Ureter (tissue), 1 donor: ENCODE measurements around the gene SNCA. TPM values are rescaled to one million over a fixed set of nuclear protein-coding genes. Genes with fewer than 3 reads are reported as not detected.

Source experiments
- DNase-seq: peaks from one replicate; pipeline ENCODE4 v3.0.0-alpha.2; 2020; ENCODE audit warnings: low spot score
- total RNA-seq: library from RNA; stranded (reverse); gene quantifications from one replicate; pipeline ENCODE4 v1.2.4, GENCODE V29; 2023
- donor health status: DM: yes; HTN: yes; CAD: no.

Gene SNCA
- total RNA-seq, 1 donor from 2014 or later: 5.3 TPM

DNA sequence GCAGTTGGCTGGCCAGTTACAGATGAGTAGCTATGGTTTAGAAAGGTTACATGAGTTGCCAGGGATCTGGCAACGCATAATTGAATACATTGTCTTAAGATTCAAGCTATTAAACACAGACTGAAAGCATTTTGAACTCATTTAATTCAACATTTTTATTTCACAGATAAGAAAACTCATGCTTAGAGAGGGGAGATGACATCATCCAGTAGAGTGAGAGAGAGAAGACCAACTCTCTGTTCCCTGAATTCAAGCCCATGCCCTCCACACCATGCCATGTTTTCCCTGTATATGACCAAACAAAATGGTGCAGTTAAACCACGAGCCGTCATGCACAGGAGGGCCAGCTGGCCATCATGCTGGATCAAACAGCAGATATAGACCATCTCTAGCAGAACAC, 22.6 kb downstream of the SNCA start:
- DNase-seq: no peak

GRCh38 chr4:89813197-89813596, 23.8 kb downstream of the SNCA start:
- no peak for DNase-seq

DNA sequence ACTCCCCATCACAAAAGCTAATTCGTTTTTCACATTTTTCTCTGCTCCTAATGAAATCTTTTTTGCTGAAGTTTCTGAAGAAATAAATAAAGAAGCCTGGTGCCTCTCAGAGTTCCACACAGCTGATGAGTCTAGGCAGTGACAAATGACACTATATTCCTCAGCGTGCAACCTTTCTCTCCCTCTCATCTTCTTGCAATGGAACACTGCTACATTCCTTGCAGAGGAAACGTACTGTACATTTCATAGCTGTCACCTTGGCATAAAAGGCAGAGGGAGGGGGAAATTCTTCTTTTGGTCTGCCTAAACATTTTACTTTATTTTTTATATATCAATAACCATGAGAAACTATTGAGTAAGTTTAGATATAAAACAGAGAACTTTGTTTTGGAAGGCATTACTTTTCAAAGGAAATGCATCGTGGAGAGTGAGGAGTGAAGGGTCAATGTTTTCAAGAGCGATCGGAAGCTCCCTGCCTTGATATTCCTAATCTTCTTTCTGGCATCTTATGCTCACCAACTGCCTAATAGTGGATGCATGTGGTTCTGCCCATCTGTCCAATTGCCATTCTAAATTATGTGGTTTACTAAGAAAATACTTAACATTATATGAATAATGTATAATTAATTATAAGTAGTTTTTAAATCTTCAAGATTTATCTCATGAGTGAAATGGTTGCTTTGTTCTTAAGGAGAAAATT, 29.4 kb downstream of the SNCA start:
- DNase-seq: no peak

DNA sequence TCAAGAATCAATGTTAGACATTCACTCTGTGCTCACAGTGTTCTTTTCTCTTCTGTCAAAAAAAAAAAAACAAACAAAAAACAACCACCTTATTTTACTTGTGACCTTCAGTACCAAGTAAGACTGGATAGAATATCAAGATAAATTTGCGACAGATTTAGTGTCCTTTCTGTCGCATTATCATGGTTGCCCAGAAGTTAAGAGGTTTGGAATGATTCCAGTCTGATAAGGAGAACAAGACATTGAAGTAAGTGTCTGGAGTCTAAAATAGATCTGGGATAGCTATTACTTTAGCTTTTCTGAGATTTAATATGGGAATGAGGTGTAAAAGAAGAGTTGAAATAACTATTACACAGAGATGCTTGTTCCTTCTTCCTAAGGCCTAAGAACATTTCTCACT, 31.7 kb downstream of the SNCA start:
- no peak for DNase-seq

DNA sequence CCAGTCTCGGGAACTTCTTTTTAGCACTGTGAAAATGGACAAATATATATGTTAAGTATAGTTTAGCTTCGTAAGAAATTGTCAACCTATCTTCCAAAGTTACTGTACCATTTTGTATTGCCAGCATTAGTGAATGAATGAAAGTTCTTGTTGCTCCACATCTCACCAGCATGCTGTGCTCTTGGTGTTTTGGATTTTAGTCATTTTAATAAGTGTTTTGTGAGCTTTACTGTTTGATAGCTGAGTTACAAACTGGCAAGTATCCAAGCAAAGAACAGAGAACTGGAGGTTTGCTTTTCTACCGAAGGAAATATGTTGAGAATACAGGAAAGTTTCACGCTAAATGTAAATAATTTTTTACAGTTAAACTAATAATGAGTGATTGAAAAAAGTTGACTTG, 33.0 kb downstream of the SNCA start:
- no peak for DNase-seq

GRCh38 chr4:89803036-89803435, 33.9 kb downstream of the SNCA start:
- no peak for DNase-seq

- DNase-seq: no peak
Measured at GRCh38 chr4:89800527-89801103, 36.3 kb downstream of the SNCA start.

- no peak for DNase-seq
Measured at GRCh38 chr4:89800012-89800516, 36.9 kb downstream of the SNCA start.

- DNase-seq: no peak
Measured at GRCh38 chr4:89799071-89799470, 37.9 kb downstream of the SNCA start.

DNA sequence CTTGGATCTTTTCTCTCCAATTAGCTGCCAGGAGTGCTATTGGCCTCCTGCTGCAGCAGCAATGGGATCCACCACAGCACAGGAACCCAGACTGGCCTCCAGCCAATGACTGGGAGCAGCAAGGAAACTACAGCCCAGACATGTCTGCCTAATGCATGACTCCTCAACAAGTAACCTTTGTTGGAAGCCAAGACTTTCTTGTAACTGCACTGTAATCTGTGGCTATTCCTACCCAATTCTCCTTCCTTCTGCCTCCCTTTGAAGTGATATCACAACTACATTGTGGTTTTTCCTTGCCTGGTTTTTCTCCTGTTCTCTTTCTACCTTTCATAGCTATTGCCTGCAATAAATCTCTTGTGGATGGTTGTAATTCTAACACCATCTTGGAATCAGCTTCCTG, 39.8 kb downstream of the SNCA start:
- no peak for DNase-seq

GRCh38 chr4:89788206-89789072, 48.5 kb downstream of the SNCA start:
- no peak for DNase-seq

- no peak for DNase-seq
Measured at GRCh38 chr4:89784686-89785231, 52.2 kb downstream of the SNCA start.

GRCh38 chr4:89781321-89781720, 55.6 kb downstream of the SNCA start:
- DNase-seq: no peak

DNA sequence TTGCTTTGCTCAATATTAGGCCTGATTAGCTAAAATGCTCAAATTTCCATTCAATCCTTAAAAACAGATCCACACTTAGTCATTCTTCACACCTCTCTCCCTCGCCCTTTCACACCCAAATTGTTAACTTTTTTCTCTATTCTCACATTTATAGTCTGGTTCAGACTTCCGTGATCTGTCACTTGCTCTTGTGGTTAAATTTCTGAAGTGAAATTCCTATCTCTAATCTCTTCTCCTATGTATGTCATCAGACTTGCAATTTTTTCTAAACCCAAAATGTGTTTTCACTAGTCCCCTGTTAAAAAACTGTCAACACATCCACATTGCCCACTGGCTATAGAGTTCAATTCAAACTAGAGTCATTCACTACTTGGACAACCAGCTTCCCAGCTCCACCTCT, 63.2 kb downstream of the SNCA start:
- DNase-seq: no peak

DNA sequence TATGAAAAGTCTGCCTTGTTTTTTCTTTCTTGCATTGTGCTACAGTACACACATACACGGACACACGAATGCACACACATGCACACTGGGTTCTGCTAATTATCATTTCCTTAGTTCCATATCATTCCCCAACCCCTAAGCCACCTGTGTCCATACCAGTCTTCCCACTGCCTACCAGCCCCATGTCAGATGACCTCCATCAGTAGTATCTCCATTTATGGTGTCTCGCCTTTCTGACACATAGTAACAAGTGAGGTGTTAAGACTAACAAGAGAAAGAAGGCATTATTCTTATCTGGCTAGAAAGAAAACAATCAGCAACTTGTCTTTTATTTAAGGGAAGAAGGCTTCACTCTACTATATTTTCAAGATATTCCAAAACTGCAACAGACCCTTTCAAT, 67.1 kb downstream of the SNCA start:
- DNase-seq: no peak

DNA sequence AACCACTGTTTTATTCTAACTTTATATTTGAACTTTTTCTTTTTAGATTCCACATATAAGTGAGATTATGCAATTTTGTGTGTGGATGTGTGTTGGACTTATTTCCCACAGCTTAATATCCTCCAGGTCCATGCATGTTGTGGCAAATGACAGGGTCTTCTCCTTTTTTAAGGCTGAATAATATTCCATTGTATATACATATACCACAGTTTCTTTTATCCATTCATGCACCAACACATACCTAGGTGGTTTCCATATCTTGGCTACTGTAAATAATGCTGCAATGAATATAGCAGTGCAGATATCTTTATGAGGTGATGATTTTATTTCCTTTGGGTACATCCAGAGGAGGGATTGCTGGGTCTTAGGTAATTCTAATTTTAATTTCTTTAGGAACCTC, 69.0 kb downstream of the SNCA start:
- DNase-seq: no peak

- no peak for DNase-seq
Measured at GRCh38 chr4:89765966-89766365, 71.0 kb downstream of the SNCA start.

DNA sequence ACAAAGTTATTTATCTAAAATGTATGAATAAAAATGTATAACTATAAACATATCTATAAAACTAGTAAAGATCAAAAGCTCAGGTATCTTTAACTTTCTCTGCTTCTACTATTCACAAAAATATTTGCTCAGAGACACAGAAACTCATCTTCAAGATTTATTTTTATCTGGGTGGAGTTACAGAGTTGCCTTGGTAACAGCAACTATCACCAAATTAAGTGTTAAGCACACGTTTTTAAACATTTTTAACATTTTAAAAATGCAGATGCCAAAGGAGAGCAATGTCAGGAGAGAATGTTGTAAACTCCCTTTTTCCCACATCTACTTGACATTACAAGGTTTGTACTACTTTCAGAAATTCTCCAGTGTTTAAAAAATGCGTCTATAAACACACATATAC, 71.4 kb downstream of the SNCA start:
- no peak for DNase-seq

DNA sequence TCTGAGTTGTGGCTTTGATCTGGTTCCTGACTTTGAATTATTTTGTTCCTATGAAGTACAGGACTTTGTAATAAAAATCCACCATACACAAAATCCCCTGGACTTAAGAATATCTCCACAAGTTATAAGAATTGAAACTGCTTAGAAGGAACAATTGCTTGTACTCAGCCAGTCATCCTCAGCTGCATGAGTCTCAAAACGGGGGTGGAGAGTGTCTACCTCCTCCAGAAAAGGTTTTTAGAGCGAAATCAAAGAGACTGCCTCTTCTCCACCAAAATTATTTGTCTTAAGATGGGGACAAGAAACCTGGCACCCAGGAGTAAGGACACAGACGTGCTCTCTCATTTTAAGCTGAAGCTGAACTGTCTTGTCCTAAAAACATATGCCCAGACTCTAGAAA, 74.7 kb downstream of the SNCA start:
- DNase-seq: no peak

DNA sequence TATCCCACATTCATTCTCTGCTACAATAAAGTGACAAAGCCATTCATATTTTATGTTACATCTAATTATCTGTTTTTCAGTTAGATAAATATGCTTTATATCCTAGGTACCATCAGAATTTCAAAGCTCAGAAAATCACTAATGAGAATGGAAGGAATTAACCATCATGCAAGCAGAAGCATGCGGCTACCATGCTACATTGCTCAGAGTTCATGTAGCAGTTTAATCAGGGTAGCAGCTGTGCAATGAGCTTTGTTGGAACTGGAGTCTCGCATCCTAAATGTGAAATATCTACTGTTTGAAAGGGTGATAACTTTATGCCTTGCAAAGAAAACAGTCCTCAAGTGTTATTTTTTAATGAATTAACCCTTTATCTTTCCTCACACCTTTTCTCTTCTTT, 77.5 kb downstream of the SNCA start:
- no peak for DNase-seq

GRCh38 chr4:89757154-89757719, 79.7 kb downstream of the SNCA start:
- no peak for DNase-seq

DNA sequence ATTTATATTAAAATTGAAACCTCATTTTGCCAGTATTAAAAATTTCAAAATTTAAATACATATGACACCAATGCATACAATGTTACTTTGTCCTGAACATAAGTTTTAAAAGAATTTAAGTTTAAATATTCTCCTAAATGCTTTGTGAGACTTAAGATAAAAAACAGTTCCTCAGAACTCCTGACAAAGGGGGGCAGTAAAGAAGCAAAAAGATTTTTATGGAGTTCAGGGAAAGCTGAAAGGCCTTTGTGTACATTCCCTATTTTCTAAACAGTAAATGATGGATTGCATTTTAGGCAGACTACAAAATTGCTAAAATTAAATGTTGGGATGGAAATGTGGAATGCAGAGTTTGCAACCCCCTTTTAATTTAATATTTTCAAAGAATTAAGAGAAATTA, 81.7 kb downstream of the SNCA start:
- no peak for DNase-seq
